NOMO-1 treated with DMSO at 0.1 percent for 48 hours (cell line): ENCODE results near the gene NOC2L.

Source experiments
- DNase-seq: peaks from one replicate; lab custom pipeline; 2025; ENCODE audit not compliant: unreplicated experiment; lab: John Stamatoyannopoulos, UW

NOC2L gene

GRCh38 chr1:958823-959730 is at the start of gene NOC2L:
NOC2L (minus strand) TSS chr1:959256; CDS start chr1:959240, 16 bp downstream.
- DNase-seq = peak; percentile 78

DNA sequence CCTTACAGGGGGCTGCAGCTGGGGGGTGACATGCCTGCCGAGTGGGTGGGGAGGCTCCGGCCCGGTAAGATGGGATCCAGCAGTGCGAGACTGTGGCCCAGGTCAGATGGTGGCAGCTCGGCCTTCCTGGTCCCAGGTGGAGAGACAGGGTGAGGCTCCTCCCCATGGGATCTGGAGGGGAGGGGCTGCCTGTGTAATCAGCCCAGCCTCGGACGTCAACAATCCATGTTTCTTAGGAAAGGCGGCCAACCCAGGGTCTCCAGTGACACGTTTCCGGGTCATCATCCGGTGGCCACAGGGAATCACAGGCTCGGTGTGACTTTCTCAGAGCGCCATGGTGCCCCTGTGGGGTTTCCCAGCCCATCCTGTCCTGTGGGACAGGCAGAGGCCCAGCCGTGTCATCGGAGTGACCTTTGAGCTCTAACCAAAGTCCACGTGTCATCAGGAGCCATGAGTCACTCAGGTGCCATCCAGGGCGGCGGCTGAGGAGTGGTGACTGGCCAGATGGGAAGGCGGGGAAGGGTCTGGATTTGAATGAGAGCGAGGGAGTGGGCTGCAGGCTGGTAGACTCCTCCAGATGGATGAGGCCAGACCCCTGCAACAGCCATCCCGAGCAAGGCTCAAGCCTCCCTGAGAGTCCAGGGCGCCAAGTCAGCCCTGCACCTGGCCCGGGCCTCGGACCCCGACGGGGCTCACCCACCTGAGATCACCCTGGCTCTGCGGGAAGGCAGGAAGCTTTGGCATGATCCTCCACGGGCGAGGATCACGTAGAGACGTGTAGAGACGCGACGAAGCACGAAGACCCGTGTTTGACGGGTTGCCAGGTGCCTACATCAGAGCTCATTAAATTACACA is 47.5 kb upstream of the NOC2L start:
- DNase-seq = no peak

GRCh38 chr1:1005774-1006304 is 46.8 kb upstream of the NOC2L start:
- DNase-seq = no peak

- no peak for DNase-seq
Observed at GRCh38 chr1:1004780-1005697, 46.0 kb upstream of the NOC2L start.

GRCh38 chr1:1004420-1004779 is 45.3 kb upstream of the NOC2L start:
- DNase-seq = no peak

- no peak for DNase-seq
Observed at GRCh38 chr1:1003618-1004419, 44.8 kb upstream of the NOC2L start.

DNA sequence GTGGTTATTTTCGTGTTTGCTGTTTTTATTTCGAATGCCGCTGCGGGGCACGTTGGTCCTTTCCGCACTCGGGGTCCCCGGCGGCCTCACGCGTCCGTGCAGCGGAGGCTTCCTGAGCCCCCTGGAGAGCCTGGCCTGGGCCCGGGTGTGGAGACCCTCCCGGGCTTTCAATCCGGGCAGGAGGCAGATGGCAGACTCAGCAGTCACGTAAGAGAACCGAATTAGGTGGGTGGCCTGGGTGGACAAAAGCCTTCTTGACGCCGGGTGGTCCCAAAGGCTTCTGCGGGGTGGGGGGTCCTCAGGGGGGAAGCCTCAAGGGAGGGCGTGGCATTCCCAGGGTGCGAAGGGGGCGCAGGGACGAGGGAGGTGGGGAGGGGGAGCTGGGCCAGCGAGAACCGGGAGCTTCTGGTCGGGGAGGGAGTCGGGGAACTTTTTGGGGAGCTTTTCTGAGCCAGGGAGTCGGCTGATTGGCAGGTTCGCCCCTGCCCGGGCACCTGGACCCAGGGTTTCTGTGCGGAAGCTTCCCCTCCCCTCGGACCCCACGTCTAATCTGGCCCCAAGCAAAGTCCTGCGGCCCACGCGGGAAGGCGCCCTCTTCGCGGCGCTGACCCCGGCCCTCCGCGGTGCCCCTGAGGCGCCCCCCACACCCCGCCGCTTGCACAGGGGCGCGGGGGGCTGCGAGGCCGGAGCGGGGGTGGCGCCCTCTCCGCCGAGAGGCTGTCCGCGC is 42.2 kb upstream of the NOC2L start:
- no peak for DNase-seq

- no peak for DNase-seq
Observed at GRCh38 chr1:1000357-1001056, 41.5 kb upstream of the NOC2L start.

DNA sequence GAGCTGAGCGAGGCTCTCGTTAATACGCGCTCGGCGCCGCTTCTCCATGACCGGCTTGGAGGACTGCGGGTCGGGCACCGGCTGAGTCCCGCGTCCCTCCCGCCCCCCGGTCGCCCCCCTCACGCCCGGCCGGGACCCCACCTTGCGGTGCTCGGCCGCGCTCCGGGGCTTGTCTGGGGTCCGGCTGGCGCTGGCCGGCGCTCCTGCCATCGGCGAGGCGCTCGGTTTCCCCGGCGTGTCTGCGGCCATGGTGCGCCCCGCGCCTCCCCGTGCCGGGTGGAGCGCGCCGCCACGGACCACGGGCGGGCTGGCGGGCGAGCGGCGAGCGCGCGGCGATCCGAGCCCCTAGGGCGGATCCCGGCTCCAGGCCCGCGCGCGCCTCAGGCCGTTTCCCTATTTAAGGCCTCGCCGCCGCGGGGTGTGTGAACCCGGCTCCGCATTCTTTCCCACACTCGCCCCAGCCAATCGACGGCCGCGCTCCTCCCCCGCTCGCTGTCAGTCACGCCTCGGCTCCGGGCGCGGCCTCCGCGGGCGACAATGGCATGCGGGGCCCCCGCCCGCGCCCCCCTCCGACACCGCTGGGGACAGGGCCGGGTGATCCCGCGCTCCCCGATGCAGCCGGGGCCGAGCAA is 40.8 kb upstream of the NOC2L start, which contains the start of gene HES4:
Gene HES4 (minus strand): TSS at position 373 of the 632 bp plus-strand sequence. CDS start 124 bp downstream, at position 249.
- DNase-seq = peak; percentile 61

DNA sequence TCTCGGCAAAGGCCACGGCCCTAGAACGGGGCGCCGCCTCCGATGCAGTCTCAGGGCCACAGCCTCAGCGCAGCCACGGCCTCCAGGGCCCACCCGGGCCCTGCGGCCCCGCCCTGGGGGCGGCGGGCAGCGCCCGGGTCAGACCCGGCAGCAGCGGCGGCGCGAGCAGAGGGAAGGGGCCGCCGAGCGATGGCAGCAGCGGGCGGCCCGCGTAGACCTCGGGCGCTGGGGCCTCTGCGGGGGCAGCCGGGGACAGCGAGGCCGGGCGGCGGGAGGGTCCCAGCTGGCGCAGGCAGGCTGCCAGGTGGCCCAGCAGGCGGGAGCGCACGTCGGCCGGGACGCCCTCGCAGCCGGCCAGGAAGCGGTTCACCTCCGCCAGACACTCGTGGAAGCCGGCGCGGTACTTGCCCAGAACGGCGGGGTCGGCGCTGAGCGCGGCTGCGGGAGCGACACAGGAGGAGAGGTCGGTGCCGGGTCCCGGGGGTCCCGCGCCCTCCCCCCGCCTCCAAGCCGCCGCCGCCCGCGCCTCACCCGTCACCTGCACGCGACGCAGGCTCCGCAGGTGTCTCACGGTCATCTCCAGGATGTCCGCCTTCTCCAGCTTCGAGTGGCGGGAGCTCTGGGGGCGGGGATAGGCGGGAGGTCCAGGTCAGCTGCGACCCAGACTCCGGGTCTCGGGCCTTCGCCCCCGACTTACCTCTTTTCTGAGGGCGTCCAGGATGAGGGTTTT is 40.1 kb upstream of the NOC2L start:
- no peak for DNase-seq

- no peak for DNase-seq
Observed at GRCh38 chr1:998745-998994, 39.6 kb upstream of the NOC2L start.

- DNase-seq = no peak
Observed at GRCh38 chr1:997993-998744, 39.1 kb upstream of the NOC2L start.

DNA sequence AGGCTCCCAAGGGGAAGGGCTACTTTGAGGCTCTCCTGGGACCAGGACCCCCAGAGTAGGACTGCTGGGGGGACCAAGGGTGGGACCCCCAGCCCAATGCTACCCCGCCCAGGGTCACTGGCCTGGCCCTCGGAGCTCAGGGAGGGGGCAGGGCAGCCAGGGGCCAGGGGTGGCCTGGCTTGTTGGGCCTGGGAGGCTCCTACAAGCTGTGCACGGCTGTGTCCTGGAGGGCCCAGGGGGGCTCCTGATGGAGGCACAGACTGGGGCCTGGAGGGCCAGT is 38.6 kb upstream of the NOC2L start:
- DNase-seq = no peak

DNA sequence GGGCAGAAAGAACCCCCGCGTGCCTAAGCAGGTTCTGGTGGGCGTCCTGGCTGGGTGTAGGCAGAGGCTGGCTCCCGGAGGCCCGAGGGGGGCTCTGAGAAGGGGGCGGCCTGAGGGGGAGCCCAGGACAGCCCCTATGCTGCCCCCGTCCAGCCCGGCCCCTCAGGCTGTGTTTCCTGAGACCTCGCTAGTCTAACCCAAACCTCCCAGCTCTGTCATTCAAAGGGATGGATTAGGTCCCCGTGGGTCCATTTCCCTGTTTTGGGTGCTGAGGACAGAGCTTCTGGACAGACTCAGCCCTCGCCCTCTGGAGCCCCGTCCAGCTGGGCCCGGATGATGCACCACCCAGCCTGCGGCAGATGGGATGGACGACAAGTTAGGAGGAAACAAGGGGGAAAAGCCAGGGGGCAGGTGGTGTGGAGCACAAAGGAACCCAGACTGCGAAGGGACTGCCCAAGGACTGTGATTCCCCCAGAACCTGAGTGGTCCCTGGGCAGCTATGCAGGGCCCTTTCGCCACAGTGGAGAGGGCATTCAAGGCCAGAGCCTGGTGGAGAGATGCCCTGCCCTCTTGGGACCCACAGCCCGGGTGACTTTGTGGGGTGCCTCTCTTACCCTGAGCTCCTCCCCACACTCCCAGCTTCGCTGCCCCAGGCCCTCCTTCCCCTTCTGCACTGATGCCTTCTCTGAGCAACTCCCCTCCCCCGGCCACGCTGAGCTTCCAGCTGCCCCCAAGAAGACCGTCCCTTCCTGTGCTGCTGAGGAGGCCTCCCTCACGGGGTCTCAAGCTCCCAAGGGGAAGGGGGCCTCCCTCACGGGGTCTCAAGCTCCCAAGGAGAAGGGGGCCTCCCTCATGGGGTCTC is 38.0 kb upstream of the NOC2L start:
- no peak for DNase-seq

DNA sequence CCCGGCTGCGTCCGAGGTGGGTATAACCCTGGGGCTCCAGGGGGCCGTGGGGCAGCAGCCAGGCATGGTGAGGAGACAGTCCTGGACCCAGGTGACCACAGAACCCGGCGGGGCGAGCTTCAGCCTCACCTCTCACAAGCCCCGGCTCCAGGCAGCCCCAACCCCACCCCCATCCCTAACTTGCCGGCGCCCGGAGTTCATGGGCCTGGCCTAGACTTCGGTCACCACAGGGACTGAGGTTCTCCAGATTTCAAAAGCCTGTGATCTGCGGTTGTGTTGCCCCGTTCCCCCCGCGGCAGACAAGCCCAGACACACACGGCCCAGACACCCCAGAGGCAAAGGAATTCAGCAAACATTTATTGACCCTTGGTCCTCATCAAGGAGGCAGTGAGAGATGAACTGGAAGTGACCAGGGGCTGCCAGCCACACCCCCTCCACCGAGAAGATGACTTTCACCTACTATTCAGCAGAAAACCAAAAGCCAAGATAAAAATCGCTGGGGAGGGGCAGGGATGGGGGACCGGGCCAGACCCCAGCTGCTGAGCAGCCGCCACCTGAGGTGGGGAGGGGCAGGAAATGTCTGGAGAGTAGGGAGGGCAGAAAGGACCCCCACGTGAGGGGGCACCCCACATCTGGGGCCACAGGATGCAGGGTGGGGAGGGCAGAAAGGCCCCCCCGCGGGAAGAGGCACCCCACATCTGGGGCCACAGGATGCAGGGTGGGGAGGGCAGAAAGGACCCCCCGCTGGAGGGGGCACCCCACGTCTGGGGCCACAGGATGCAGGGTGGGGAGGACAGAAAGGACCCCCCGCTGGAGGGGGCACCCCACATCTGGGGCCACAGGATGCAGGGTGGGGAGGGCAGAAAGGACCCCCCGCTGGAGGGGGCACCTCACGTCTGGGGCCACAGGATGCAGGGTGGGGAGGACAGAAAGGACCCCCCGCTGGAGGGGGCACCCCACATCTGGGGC is 36.9 kb upstream of the NOC2L start:
- DNase-seq = no peak
